HTR-8/SVneo (cell line): ENCODE measurements around the gene FAM9C.
"Not testable (repeated sequence)": the region's sequence is repeated elsewhere in the genome, so short reads cannot be mapped to it uniquely, and the experiment has no call there.

ENCODE experiments used
- DNase-seq: peaks from one replicate; pipeline ENCODE4 v3.0.0; 2011; ENCODE audit warnings: low spot score, mixed read lengths; ENCODE audit not compliant: insufficient read length
- FAIRE-seq: peaks from 2 replicates; lab custom pipeline; 2011; peaks lifted over from hg19 to GRCh38; lab: Jason Lieb, UNC

Gene FAM9C

GRCh38 chrX:13044441-13044840 lies at the start of gene FAM9C:
Gene FAM9C, minus strand, starts transcription at chrX:13044620. Its CDS starts 831 bp downstream, at chrX:13043789.
- no peak for FAIRE-seq
- DNase-seq: no peak

DNA sequence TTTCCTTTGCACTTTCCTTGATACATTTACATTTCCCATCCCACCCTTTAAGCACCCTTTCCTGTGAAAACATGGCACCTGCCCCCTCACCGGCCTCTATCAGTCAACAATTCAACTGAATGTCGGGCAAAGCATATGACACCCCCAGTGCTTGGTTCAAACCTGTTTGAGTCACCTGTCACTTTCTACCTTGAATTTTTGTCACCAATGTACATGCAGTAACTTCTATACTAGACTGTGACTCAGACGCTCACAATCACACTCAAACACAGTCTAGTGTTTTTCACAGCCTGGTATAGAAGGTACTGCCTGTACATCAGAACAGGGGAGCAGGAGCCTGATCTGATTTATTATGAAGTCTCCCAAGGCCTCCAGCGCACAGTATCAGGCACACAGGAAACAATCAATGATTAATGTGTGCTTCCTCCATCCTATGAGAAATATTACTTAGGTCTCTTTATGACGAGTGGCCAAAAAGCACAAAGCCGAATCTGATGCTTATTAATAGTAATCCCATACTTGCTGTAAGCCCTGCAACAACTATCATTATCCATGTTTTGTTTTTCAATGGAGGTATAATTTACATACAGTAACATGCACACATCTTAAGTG lies 49.2 kb upstream of the FAM9C start:
- DNase-seq: no peak
- no peak for FAIRE-seq

- FAIRE-seq: no peak
Observed at GRCh38 chrX:13092455-13092941, 48.1 kb upstream of the FAM9C start.

DNA sequence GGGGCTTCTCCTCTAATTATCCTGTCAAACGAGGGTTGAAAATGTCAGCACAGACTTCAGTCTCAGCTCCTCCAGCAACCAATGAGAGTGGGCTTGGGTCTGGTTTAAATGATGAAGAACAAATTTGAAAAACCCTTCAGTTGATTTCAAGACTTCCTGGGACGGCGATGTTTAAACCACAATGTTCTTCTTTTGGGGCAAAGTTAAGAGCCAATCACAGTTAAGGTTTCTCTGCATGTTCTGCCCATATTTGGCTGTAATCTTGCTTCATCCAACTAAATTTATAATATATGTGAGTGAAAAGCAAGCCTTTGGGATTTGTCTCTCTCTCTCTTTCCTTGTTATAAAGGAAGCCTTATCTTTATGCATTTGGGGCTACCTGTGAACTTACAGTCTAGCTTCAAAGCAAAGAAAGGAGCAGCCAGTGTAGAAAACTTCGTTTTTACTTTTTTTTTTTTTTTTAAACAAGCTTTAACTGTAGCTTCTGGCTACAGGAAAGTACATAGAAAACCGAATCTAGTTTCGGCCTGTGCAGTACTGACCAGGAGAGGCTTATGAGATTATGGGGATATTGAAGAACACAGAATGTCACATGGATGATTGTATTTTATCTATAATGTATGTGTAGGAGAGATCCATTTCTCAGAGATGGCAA lies 46.8 kb upstream of the FAM9C start:
- FAIRE-seq: no peak
- no peak for DNase-seq

More at GRCh38 chrX:13092455-13092941, 48.1 kb upstream of the FAM9C start:
- DNase-seq: no peak

- DNase-seq (no peak), FAIRE-seq (no peak)
Observed at GRCh38 chrX:13090339-13091110, 46.1 kb upstream of the FAM9C start.

DNA sequence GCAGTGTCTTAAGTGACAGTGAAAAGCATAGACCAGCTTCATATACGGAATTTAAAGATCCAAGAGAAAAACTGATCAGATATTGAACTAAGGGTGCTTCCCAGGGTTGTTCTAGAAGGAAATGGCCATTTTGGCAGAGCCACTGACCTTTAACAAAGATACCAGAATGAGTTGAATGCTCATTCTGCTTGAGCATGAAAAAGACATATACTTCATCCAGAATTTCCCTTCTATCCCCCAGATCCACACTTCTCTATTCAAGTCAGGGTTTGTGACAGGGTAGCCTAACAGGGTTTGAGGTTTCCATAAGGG lies 45.6 kb upstream of the FAM9C start:
- DNase-seq (no peak), FAIRE-seq (no peak)

GRCh38 chrX:13088156-13088487 lies 43.7 kb upstream of the FAM9C start:
- FAIRE-seq: no peak
- no peak for DNase-seq

GRCh38 chrX:13087322-13088155 lies 43.1 kb upstream of the FAM9C start:
- DNase-seq (no peak), FAIRE-seq (no peak)

GRCh38 chrX:13086793-13087321 lies 42.4 kb upstream of the FAM9C start:
- not testable (repeated sequence) for DNase-seq, FAIRE-seq

- FAIRE-seq: no peak
- no peak for DNase-seq
Observed at GRCh38 chrX:13086076-13086475, 41.7 kb upstream of the FAM9C start.

DNA sequence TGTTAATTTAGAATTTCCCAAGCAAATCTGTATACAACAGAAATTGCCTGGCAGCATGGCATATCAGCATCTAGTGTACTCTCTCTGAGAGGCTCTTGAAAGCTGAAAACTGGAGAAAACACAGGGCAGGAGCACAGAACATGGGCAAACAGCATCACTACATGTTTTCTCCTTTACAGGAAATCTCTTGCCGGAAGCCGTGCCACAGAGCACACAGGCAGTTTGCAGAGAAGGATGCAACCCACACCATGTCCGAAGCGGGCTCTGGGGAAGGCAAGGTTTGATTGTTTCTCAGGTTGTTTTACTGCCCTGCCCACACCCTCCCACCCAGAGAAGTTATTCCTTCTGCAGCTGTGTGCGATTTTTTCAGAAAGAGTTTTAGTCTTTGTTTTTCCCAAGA lies 41.1 kb upstream of the FAM9C start:
- DNase-seq (no peak), FAIRE-seq (no peak)

- no peak for FAIRE-seq
- no peak for DNase-seq
Observed at GRCh38 chrX:13084611-13085010, 40.2 kb upstream of the FAM9C start.

GRCh38 chrX:13083755-13084326 lies 39.4 kb upstream of the FAM9C start:
- FAIRE-seq, DNase-seq: not testable (repeated sequence)

- FAIRE-seq (peak; percentile 13), DNase-seq (no peak)
Observed at GRCh38 chrX:13082206-13083065, 38.0 kb upstream of the FAM9C start.

- FAIRE-seq (no peak), DNase-seq (no peak)
Observed at GRCh38 chrX:13081395-13082205, 37.2 kb upstream of the FAM9C start.

DNA sequence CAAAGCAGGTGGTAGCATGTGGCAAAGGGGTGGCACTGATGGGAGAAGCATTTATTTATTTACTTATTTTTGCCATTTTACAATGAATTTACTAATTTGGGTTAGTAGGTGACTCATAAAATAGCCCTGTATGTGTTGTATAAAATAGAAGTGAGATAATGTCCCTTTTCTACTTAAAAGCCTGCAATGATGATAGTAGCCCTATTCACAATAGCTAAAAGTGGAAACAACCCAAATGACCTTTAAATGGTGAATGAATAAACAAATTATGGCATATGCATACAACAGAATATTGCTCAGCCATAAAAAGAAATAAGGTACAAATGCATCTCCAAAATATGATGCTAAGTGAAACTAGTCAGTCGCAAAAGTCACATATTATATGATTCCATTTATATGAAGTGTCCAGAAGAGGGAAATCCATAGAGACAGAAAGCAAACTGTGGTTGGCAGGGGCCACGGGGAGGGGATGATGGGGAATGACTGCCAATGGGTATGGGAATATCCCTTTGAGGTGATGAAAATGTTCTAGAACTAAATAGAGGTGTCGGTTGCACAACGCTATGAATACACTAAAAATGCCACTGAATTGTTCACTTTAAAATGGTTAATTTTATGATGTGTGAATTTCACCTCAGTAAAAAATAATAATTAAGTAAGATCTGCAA lies 35.8 kb upstream of the FAM9C start:
- FAIRE-seq (no peak), DNase-seq (no peak)

DNA sequence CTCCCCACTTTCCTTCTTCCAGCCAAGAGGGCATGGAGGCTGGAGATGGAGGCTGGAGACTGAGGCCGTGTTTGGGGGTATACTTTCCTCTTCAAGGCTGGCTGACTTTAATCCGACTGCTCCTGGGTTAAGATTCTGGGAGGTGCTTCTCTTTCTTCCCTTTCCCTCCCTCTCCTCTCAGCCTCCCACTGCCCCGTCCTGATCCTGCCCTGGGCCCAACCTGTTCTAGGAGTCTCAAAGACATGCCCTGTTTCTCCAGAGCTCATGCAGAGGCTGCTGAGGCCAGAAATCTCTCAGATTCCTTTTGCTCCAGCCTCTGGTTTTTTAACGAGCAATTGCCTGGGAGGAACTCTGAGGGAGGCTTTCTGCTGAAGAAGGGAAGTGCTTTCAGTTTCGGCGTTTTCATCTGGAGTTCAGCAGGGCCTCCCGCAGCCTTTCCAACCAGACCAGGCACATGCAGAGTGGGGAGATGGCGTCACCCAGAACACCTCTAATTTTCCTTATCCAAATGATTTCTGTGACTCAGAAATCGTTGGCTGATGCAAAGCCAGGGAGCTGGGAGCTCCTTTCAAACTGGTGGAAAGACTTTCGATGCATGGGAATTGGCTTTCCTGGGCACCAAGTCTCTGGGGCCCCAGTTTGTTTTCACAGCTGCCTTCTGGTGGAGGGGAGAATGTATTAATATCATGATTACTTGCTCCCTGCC lies 34.5 kb upstream of the FAM9C start:
- DNase-seq (no peak), FAIRE-seq (no peak)
